ENCODE measurements around the gene THPO.

DNA sequence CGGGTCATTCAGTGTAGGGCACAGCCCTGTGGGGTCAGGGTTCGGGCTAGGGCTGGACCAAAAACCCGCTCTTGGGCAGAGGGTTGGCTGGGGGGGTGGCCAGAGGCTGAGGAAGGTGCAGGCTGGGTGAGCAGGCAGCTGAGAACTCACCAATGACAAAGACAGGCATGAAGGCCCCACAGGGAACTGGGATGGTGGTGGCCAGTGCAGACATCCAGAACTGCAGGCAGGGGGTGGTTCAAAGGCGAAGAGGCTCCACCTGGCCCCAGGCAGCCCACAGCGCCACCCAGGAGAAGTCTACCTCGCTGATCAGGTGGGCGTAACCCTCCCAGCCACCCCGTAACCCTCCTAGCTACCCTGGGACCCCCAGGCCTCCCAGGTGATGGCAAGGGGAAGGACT lies 23.3 kb downstream of the THPO start:
- TF ChIP-seq EP300 (IDR thresholded peaks at IDR 0.05; ENCODE audit: borderline replicate concordance) (no peak), CEBPB (IDR thresholded peaks at IDR 0.05) (no peak), RAD21 (IDR thresholded peaks at IDR 0.05; ENCODE audit: low read depth) (no peak), YY1 (IDR thresholded peaks at IDR 0.05; ENCODE audit: low read depth) (no peak), TAF1 (IDR thresholded peaks at IDR 0.05; ENCODE audit: low read depth) (no peak), EGR1 (IDR thresholded peaks at IDR 0.05) (no peak), NFIC (IDR thresholded peaks at IDR 0.05) (no peak), ZBTB7A (IDR thresholded peaks at IDR 0.05; ENCODE audit: low read depth) (no peak), FOXM1 (IDR thresholded peaks at IDR 0.05; ENCODE audit: borderline replicate concordance, low read depth) (no peak), TEAD4 (IDR thresholded peaks at IDR 0.05) (no peak), CREB1 (IDR thresholded peaks at IDR 0.05; ENCODE audit: low read depth) (no peak)
- TF ChIP-seq, protein P1, sequence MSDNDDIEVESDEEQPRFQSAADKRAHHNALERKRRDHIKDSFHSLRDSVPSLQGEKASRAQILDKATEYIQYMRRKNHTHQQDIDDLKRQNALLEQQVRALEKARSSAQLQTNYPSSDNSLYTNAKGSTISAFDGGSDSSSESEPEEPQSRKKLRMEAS (IDR thresholded peaks at IDR 0.05), result no peak
- TF ChIP-seq, protein P2, sequence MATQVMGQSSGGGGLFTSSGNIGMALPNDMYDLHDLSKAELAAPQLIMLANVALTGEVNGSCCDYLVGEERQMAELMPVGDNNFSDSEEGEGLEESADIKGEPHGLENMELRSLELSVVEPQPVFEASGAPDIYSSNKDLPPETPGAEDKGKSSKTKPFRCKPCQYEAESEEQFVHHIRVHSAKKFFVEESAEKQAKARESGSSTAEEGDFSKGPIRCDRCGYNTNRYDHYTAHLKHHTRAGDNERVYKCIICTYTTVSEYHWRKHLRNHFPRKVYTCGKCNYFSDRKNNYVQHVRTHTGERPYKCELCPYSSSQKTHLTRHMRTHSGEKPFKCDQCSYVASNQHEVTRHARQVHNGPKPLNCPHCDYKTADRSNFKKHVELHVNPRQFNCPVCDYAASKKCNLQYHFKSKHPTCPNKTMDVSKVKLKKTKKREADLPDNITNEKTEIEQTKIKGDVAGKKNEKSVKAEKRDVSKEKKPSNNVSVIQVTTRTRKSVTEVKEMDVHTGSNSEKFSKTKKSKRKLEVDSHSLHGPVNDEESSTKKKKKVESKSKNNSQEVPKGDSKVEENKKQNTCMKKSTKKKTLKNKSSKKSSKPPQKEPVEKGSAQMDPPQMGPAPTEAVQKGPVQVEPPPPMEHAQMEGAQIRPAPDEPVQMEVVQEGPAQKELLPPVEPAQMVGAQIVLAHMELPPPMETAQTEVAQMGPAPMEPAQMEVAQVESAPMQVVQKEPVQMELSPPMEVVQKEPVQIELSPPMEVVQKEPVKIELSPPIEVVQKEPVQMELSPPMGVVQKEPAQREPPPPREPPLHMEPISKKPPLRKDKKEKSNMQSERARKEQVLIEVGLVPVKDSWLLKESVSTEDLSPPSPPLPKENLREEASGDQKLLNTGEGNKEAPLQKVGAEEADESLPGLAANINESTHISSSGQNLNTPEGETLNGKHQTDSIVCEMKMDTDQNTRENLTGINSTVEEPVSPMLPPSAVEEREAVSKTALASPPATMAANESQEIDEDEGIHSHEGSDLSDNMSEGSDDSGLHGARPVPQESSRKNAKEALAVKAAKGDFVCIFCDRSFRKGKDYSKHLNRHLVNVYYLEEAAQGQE (IDR thresholded peaks at IDR 0.05; ENCODE audit: low read depth), result no peak
- TF ChIP-seq, protein P3, sequence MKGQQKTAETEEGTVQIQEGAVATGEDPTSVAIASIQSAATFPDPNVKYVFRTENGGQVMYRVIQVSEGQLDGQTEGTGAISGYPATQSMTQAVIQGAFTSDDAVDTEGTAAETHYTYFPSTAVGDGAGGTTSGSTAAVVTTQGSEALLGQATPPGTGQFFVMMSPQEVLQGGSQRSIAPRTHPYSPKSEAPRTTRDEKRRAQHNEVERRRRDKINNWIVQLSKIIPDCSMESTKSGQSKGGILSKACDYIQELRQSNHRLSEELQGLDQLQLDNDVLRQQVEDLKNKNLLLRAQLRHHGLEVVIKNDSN (IDR thresholded peaks at IDR 0.05), result no peak
